CD4-positive, alpha-beta T cell treated with Interleukin-21 for 1 hour (primary cell): Measurements from ENCODE around the gene CNTNAP2.
"Not testable (repeated sequence)": the region's sequence is repeated elsewhere in the genome, so short reads cannot be mapped to it uniquely, and the experiment has no call there.

Experiments used
- DNase-seq: peaks from one replicate; pipeline ENCODE4 v3.0.0-alpha.2; 2020

The CNTNAP2 gene

GRCh38 chr7:147721962-147722830 is 1605.6 kb downstream of the CNTNAP2 start:
- no peak for DNase-seq

- no peak for DNase-seq
Measured at GRCh38 chr7:147723536-147723935, 1606.9 kb downstream of the CNTNAP2 start.

GRCh38 chr7:147731311-147731710 is 1614.7 kb downstream of the CNTNAP2 start:
- no peak for DNase-seq

GRCh38 chr7:147737559-147738214 is 1621.1 kb downstream of the CNTNAP2 start:
- not testable (repeated sequence) for DNase-seq

- no peak for DNase-seq
Measured at GRCh38 chr7:147742301-147742700, 1625.7 kb downstream of the CNTNAP2 start.

GRCh38 chr7:147756300-147756699 is 1639.7 kb downstream of the CNTNAP2 start:
- DNase-seq = no peak

- DNase-seq = no peak
Measured at GRCh38 chr7:147759327-147759943, 1642.8 kb downstream of the CNTNAP2 start.

GRCh38 chr7:147765301-147765700 is 1648.7 kb downstream of the CNTNAP2 start:
- no peak for DNase-seq

- DNase-seq = no peak
Measured at GRCh38 chr7:147771344-147771743, 1654.7 kb downstream of the CNTNAP2 start.

GRCh38 chr7:147774461-147774860 is 1657.9 kb downstream of the CNTNAP2 start:
- no peak for DNase-seq

GRCh38 chr7:147775516-147776284 is 1659.1 kb downstream of the CNTNAP2 start:
- no peak for DNase-seq

GRCh38 chr7:147777309-147777708 is 1660.7 kb downstream of the CNTNAP2 start:
- DNase-seq = no peak

- no peak for DNase-seq
Measured at GRCh38 chr7:147779949-147780348, 1663.3 kb downstream of the CNTNAP2 start.

GRCh38 chr7:147796581-147796980 is 1680.0 kb downstream of the CNTNAP2 start:
- DNase-seq = no peak

GRCh38 chr7:147798001-147798400 is 1681.4 kb downstream of the CNTNAP2 start:
- no peak for DNase-seq

- not testable (repeated sequence) for DNase-seq
Measured at GRCh38 chr7:147801762-147802161, 1685.2 kb downstream of the CNTNAP2 start.

- no peak for DNase-seq
Measured at GRCh38 chr7:147803151-147803550, 1686.5 kb downstream of the CNTNAP2 start.

- DNase-seq = no peak
Measured at GRCh38 chr7:147803606-147804005, 1687.0 kb downstream of the CNTNAP2 start.

GRCh38 chr7:147804032-147804431 is 1687.4 kb downstream of the CNTNAP2 start:
- DNase-seq = no peak

- no peak for DNase-seq
Measured at GRCh38 chr7:147805996-147806576, 1689.5 kb downstream of the CNTNAP2 start.

GRCh38 chr7:147809786-147810185 is 1693.2 kb downstream of the CNTNAP2 start:
- DNase-seq = no peak

GRCh38 chr7:147810269-147810668 is 1693.7 kb downstream of the CNTNAP2 start:
- no peak for DNase-seq

GRCh38 chr7:147811923-147812322 is 1695.3 kb downstream of the CNTNAP2 start:
- DNase-seq = no peak
